IMR-90 (cell line): ENCODE measurements around the gene SV2C. TPM values are rescaled to one million over a fixed set of nuclear protein-coding genes. Genes with fewer than 3 reads are reported as not detected.

Source experiments
- ATAC-seq: fragments of 200-7000 bp; cut with Tn5 transposase; 2 replicates; pipeline ENCODE4 v1.9.1; 2020; ENCODE audit warnings: low read depth, mild to moderate bottlenecking, moderate library complexity
- BruUV-seq: library from RNA; stranded (reverse); fragments of 400-500 nt; replicated peaks from 2 replicates; lab custom pipeline; 2021; lab: Mats Ljungman, UMichigan
- CTCF ChIA-PET: fragments of 300-600 bp; formaldehyde crosslinking; extraction: SDS; loops from one replicate; lab custom pipeline; 2021; ENCODE audit warnings: antibody characterized with exemption; lab: Yijun Ruan, JAX
- POLR2A ChIA-PET: fragments of 300-600 bp; sonication (Branson Sonifier 250); formaldehyde crosslinking; loops from one replicate; lab custom pipeline; 2022; ENCODE audit warnings: antibody characterized with exemption; ENCODE audit not compliant: unreplicated experiment; lab: Charles Lee
- DNase-seq: peaks from one replicate; pipeline ENCODE4 v3.0.0; 2013
- H2AFZ ChIP-seq: replicated peaks from 2 replicates; pipeline ENCODE3; 2013; ENCODE audit warnings: low read length, mild to moderate bottlenecking; ENCODE audit not compliant: poor library complexity
- H2AK5ac ChIP-seq: 2 replicates; pipeline ENCODE4 v1.6.1; 2013; ENCODE audit warnings: low read depth, low read length, inconsistent platforms
- H2AK9ac ChIP-seq: replicated peaks from 2 replicates; pipeline ENCODE3; 2013; ENCODE audit warnings: mild to moderate bottlenecking, low read depth, low read length, moderate library complexity; ENCODE audit not compliant: poor library complexity
- H2BK120ac ChIP-seq: 2 replicates; pipeline ENCODE4 v1.6.1; 2013; ENCODE audit warnings: low read depth, low read length, inconsistent platforms
- H2BK15ac ChIP-seq: 3 replicates; pipeline ENCODE4 v1.6.1; 2013; ENCODE audit warnings: low read depth, low read length, inconsistent platforms
- H2BK20ac ChIP-seq: 2 replicates; pipeline ENCODE4 v1.6.1; 2013; ENCODE audit warnings: low read depth, mild to moderate bottlenecking, inconsistent platforms, low read length, moderate library complexity
- H2BK5ac ChIP-seq: 2 replicates; pipeline ENCODE4 v1.6.1; 2013; ENCODE audit warnings: mild to moderate bottlenecking, low read depth, low read length, inconsistent platforms; ENCODE audit not compliant: poor library complexity, severe bottlenecking
- H3K14ac ChIP-seq: replicated peaks from 2 replicates; pipeline ENCODE4 v1.6.1; 2013; ENCODE audit warnings: low read depth, low read length, inconsistent platforms
- H3K18ac ChIP-seq: 2 replicates; pipeline ENCODE4 v1.6.1; 2013; ENCODE audit warnings: low read depth, low read length, control low read depth
- H3K23ac ChIP-seq: 2 replicates; pipeline ENCODE4 v1.6.1; 2013; ENCODE audit warnings: low read depth, low read length, inconsistent platforms
- H3K27ac ChIP-seq: 2 replicates; pipeline ENCODE4 v1.5.1; 2013; ENCODE audit warnings: mild to moderate bottlenecking, control low read depth, low read length; ENCODE audit not compliant: insufficient read depth
- H3K27me3 ChIP-seq: 2 replicates; pipeline ENCODE4 v1.6.1; 2013; ENCODE audit warnings: low read length; ENCODE audit not compliant: control insufficient read depth, insufficient read depth
- H3K36me3 ChIP-seq: 2 replicates; pipeline ENCODE4 v1.6.1; 2013; ENCODE audit warnings: low read length, mixed read lengths; ENCODE audit not compliant: control insufficient read depth, insufficient read depth
- H3K4ac ChIP-seq: 2 replicates; pipeline ENCODE4 v1.6.1; 2013; ENCODE audit warnings: low read depth, low read length, inconsistent platforms
- H3K4me1 ChIP-seq: 2 replicates; pipeline ENCODE4 v1.6.1; 2013; ENCODE audit warnings: low read length, mixed read lengths; ENCODE audit not compliant: control insufficient read depth, insufficient read depth
- H3K4me2 ChIP-seq: 2 replicates; pipeline ENCODE4 v1.6.1; 2013; ENCODE audit warnings: low read depth, mild to moderate bottlenecking, control low read depth, low read length, moderate library complexity
- H3K4me3 ChIP-seq: 2 replicates; pipeline ENCODE4 v1.5.1; 2013; ENCODE audit warnings: low read depth, mild to moderate bottlenecking, control low read depth, low read length, moderate library complexity; ENCODE audit not compliant: insufficient read depth
- H3K56ac ChIP-seq: 2 replicates; pipeline ENCODE4 v1.6.1; 2013; ENCODE audit warnings: low read length, inconsistent platforms; ENCODE audit not compliant: insufficient read depth; ENCODE audit errors: extremely low read depth
- H3K79me1 ChIP-seq, 2 experiments: 2 replicates each; pipeline ENCODE4 v1.6.1; 2013; ENCODE audit warnings: low read length in 2 of 2, inconsistent platforms in 1 of 2, low read depth in 1 of 2
- H3K9ac ChIP-seq: 2 replicates; pipeline ENCODE4 v1.6.1; 2013; ENCODE audit warnings: low read depth, low read length, control low read depth
- H3K9me1 ChIP-seq: 2 replicates; pipeline ENCODE4 v1.6.1; 2013; ENCODE audit warnings: low read length, inconsistent platforms; ENCODE audit not compliant: insufficient read depth
- H3K9me3 ChIP-seq: 2 replicates; pipeline ENCODE4 v1.6.1; 2013; ENCODE audit warnings: low read length; ENCODE audit not compliant: control insufficient read depth, insufficient read depth
- H4K20me1 ChIP-seq: 2 replicates; pipeline ENCODE4 v1.6.1; 2013; ENCODE audit warnings: low read length, inconsistent platforms; ENCODE audit not compliant: insufficient read depth
- H4K5ac ChIP-seq: 2 replicates; pipeline ENCODE4 v1.6.1; 2013; ENCODE audit warnings: mild to moderate bottlenecking, low read depth, low read length, control low read depth
- H4K8ac ChIP-seq, 2 experiments: 2 replicates each; pipeline ENCODE4 v1.6.1; 2013; ENCODE audit warnings: low read depth in 2 of 2, low read length in 2 of 2, control low read depth in 1 of 2, inconsistent platforms in 1 of 2
- H4K91ac ChIP-seq: 2 replicates; pipeline ENCODE4 v1.6.1; 2013; ENCODE audit warnings: low read depth, low read length, inconsistent platforms; ENCODE audit not compliant: insufficient read depth
- BHLHE40 ChIP-seq: fragments of 150-350 bp; IDR thresholded peaks from 2 replicates; pipeline ENCODE4 v1.6.1; 2016; ENCODE audit warnings: mild to moderate bottlenecking, low read depth, low read length
- CEBPB ChIP-seq: IDR thresholded peaks from 2 replicates; pipeline ENCODE4 v1.6.1; 2012; ENCODE audit warnings: low read depth, low read length, improper control_type of control experiment
- CHD1 ChIP-seq: IDR thresholded peaks from 2 replicates; pipeline ENCODE4 v1.6.1; 2012; ENCODE audit warnings: low read depth, low read length, improper control_type of control experiment
- ELK1 ChIP-seq: fragments of 150-350 bp; IDR thresholded peaks from 2 replicates; pipeline ENCODE4 v1.6.1; 2016; ENCODE audit warnings: low read depth, mild to moderate bottlenecking, low read length, moderate library complexity, borderline replicate concordance
- FOS ChIP-seq: fragments of 150-350 bp; IDR thresholded peaks from 2 replicates; pipeline ENCODE4 v1.6.1; 2016; ENCODE audit warnings: low read depth, low read length
- MAFK ChIP-seq: IDR thresholded peaks from 2 replicates; pipeline ENCODE4 v1.6.1; 2012; ENCODE audit warnings: low read depth, low read length, improper control_type of control experiment
- MAZ ChIP-seq: IDR thresholded peaks from 2 replicates; pipeline ENCODE4 v1.6.1; 2012; ENCODE audit warnings: low read depth, mild to moderate bottlenecking, low read length, improper control_type of control experiment, moderate library complexity, borderline replicate concordance
- MXI1 ChIP-seq: IDR thresholded peaks from 2 replicates; pipeline ENCODE4 v1.6.1; 2012; ENCODE audit warnings: low read depth, mild to moderate bottlenecking, low read length, moderate library complexity, borderline replicate concordance
- POLR2A ChIP-seq: IDR thresholded peaks from 2 replicates; pipeline ENCODE4 v1.6.1; 2012; ENCODE audit warnings: mild to moderate bottlenecking, low read depth, low read length
- RAD21 ChIP-seq: IDR thresholded peaks from 2 replicates; pipeline ENCODE4 v1.6.1; 2012; ENCODE audit warnings: low read length, improper control_type of control experiment
- RCOR1 ChIP-seq: IDR thresholded peaks from 2 replicates; pipeline ENCODE4 v1.6.1; 2012; ENCODE audit warnings: mild to moderate bottlenecking, low read length, improper control_type of control experiment; ENCODE audit not compliant: insufficient replicate concordance
- RFX5 ChIP-seq: IDR thresholded peaks from 2 replicates; pipeline ENCODE4 v1.8.0; 2012; ENCODE audit warnings: low read depth, mild to moderate bottlenecking, low read length, moderate library complexity
- SMC3 ChIP-seq: fragments of 150-350 bp; IDR thresholded peaks from 2 replicates; pipeline ENCODE4 v1.6.1; 2016; ENCODE audit warnings: low read depth, mild to moderate bottlenecking, antibody characterized with exemption, low read length, moderate library complexity
- USF2 ChIP-seq: fragments of 150-350 bp; IDR thresholded peaks from 2 replicates; pipeline ENCODE4 v1.6.1; 2017; ENCODE audit warnings: mild to moderate bottlenecking, antibody characterized with exemption, low read length, low read depth
- WGBS, 2 experiments: methylation state at CpG; one replicate each; pipeline versions ENCODE4 v1.1.5 to v1.1.7; 2013; ENCODE audit warnings: missing lambda C conversion rate in 2 of 2; ENCODE audit not compliant: insufficient read length in 1 of 2; ENCODE audit errors: extremely low coverage in 2 of 2; 5-methylcytosine and 5-hydroxymethylcytosine counted together
- dilution Hi-C: fragments of 300-500 bp; cut with HindIII; formaldehyde crosslinking; loops from one replicate; pipeline ENCODE4 v1.14.3; 2018; ENCODE audit warnings: low sequenced_read_pairs; ENCODE audit not compliant: unreplicated experiment
- in situ Hi-C: fragments of 300-500 bp; cut with MboI; formaldehyde crosslinking; loops from 3 replicates; pipeline ENCODE4 v1.14.3; 2019; ENCODE audit warnings: low sequenced_read_pairs, inconsistent platforms, mixed read lengths
- intact Hi-C: fragments of 100-400 bp; cut with micrococcal nuclease; formaldehyde crosslinking; loops from 2 replicates; pipeline ENCODE4 v1.10.0; 2022
- polyA plus RNA-seq, 3 experiments: library from polyadenylated mRNA; depleted of rRNA; stranded (reverse); fragments of >200 nt; gene quantifications; 2 replicates each; pipeline ENCODE4 v1.2.3, GENCODE V29; 2012; ENCODE audit warnings: low replicate concordance in 1 of 3
- total RNA-seq: library from RNA; depleted of rRNA; stranded (reverse); fragments of >200 nt; gene quantifications from 2 replicates; pipeline ENCODE4 v1.2.3, GENCODE V29; 2012
- TF ChIP-seq, protein P1 (sequence below): conservative IDR thresholded peaks from 2 replicates; pipeline ENCODE4 v1.5.1; 2012; ENCODE audit warnings: mild to moderate bottlenecking, low read depth, low read length, improper control_type of control experiment

The SV2C gene
- total and polyA plus RNA-seq, 2 of the 4 experiments (the other 2 are of a cell fraction) = not detected

DNA sequence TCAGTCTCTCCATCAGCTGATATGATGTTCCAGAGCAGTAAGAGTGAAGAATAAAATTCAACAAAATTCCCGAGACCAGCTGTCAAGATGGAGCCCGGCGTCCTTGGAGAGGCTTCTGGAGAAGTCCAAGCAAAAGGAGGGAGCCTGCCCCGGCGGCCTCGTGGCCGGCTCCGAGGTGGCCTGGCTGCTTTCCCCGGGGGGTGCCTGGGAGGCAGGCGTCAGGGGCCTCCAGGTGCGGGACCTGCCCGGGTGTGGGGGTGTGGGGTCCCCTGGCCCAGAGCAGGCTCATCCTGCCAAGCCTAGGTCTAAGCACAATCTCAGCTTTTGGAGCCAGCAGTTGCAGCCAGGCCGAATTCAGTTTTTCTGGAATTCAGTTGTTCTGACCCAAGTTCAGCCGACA is 197.3 kb downstream of the SV2C start:
- ChIA-PET POLR2A (no interaction called here), CTCF (no interaction called here)
- in situ Hi-C loops = no loop called here
- Histone ChIP-seq H3K27me3 (no peaks in the 10 kb centered on the region; the same call in 1 of the 2 replicates), H3K23ac (no peak overlapping the region), H2BK20ac (no peak overlapping the region), H3K27ac (no peak overlapping the region), H4K91ac (no peak overlapping the region), H3K4me3 (no peak overlapping the region), H3K4ac (no peak overlapping the region), H4K5ac (no peak overlapping the region), H3K9me1 (no peaks in the 10 kb centered on the region), H2AFZ (no peak overlapping the region), H3K18ac (no peak overlapping the region), H3K79me1 (no peaks in the 10 kb centered on the region), H2AK5ac (no peak overlapping the region), H3K4me1 (no peaks in the 10 kb centered on the region), H4K20me1 (no peaks in the 10 kb centered on the region), H2BK15ac (no peak overlapping the region), H3K36me3 (no peaks in the 10 kb centered on the region), H2AK9ac (no peak overlapping the region), H3K56ac (no peak overlapping the region), H4K8ac (no peak overlapping the region), H3K4me2 (no peak overlapping the region), H3K9ac (no peak overlapping the region), H3K9me3 (no peaks in the 10 kb centered on the region), H2BK5ac (no peak overlapping the region), H3K14ac (no peak overlapping the region), H2BK120ac (no peak overlapping the region)
- intact Hi-C loops = no loop called here
- 88% methylated on average over 4 of the region's 14 CpGs; no CpG with 5 or more reads in 1 of the 2 experiments for WGBS, 2 experiments
- dilution Hi-C loops = no loop called here
- no peak for DNase-seq
- ATAC-seq = no peak
- TF ChIP-seq POLR2A = no peak
- no peak for TF ChIP-seq MAFK
- no peak for TF ChIP-seq FOS
- no peak for TF ChIP-seq CHD1
- no peak for TF ChIP-seq RAD21
- TF ChIP-seq USF2 = no peak
- TF ChIP-seq SMC3 = no peak
- TF ChIP-seq RFX5 = no peak
- no peak for TF ChIP-seq RCOR1
- no peak for TF ChIP-seq ELK1
- TF ChIP-seq, protein P1, sequence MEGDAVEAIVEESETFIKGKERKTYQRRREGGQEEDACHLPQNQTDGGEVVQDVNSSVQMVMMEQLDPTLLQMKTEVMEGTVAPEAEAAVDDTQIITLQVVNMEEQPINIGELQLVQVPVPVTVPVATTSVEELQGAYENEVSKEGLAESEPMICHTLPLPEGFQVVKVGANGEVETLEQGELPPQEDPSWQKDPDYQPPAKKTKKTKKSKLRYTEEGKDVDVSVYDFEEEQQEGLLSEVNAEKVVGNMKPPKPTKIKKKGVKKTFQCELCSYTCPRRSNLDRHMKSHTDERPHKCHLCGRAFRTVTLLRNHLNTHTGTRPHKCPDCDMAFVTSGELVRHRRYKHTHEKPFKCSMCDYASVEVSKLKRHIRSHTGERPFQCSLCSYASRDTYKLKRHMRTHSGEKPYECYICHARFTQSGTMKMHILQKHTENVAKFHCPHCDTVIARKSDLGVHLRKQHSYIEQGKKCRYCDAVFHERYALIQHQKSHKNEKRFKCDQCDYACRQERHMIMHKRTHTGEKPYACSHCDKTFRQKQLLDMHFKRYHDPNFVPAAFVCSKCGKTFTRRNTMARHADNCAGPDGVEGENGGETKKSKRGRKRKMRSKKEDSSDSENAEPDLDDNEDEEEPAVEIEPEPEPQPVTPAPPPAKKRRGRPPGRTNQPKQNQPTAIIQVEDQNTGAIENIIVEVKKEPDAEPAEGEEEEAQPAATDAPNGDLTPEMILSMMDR = no peak
- TF ChIP-seq MXI1 = no peak
- TF ChIP-seq CEBPB = no peak
- TF ChIP-seq MAZ = no peak
- no peak for TF ChIP-seq BHLHE40
- no TSS peak for BruUV-seq
